Measurements from ENCODE around the gene MCU.

GRCh38 chr10:72673280-72673679 is 18.7 kb upstream of the MCU start:
- TF ChIP-seq, protein P1, sequence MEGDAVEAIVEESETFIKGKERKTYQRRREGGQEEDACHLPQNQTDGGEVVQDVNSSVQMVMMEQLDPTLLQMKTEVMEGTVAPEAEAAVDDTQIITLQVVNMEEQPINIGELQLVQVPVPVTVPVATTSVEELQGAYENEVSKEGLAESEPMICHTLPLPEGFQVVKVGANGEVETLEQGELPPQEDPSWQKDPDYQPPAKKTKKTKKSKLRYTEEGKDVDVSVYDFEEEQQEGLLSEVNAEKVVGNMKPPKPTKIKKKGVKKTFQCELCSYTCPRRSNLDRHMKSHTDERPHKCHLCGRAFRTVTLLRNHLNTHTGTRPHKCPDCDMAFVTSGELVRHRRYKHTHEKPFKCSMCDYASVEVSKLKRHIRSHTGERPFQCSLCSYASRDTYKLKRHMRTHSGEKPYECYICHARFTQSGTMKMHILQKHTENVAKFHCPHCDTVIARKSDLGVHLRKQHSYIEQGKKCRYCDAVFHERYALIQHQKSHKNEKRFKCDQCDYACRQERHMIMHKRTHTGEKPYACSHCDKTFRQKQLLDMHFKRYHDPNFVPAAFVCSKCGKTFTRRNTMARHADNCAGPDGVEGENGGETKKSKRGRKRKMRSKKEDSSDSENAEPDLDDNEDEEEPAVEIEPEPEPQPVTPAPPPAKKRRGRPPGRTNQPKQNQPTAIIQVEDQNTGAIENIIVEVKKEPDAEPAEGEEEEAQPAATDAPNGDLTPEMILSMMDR (conservative IDR thresholded peaks at IDR 0.05; ENCODE audit: low read depth, low read length), result no peak
- no peak for TF ChIP-seq BHLHE40 (IDR thresholded peaks at IDR 0.05; ENCODE audit: low read depth, low read length)

All from IMR-90 (cell line).